HCT116 (cell line): ENCODE results near the gene CNKSR3.

Source experiments
- CEBPB ChIP-seq: IDR thresholded peaks from 2 replicates; pipeline ENCODE4 v1.6.1; 2012; ENCODE audit warnings: low read depth
- EZH2phosphoT487 ChIP-seq: fragments of 200-600 bp; IDR thresholded peaks from 2 replicates; pipeline ENCODE4 v1.6.1; 2018; ENCODE audit warnings: antibody characterized with exemption, borderline replicate concordance
- FOSL1 ChIP-seq: IDR thresholded peaks from 2 replicates; pipeline ENCODE4 v1.6.1; 2012; ENCODE audit warnings: low read depth
- JUND ChIP-seq: IDR thresholded peaks from 2 replicates; pipeline ENCODE4 v1.6.1; 2012
- POLR2A ChIP-seq: IDR thresholded peaks from 2 replicates; pipeline ENCODE4 v1.7.0; 2011; ENCODE audit warnings: borderline replicate concordance; ENCODE audit not compliant: insufficient read depth, insufficient read length; ENCODE audit errors: extremely low read depth
- POLR2AphosphoS5 ChIP-seq: IDR thresholded peaks from 2 replicates; pipeline ENCODE4 v1.6.1; 2011; ENCODE audit warnings: mild to moderate bottlenecking, low read depth, low read length, moderate library complexity
- SIN3A ChIP-seq: IDR thresholded peaks from 2 replicates; pipeline ENCODE4 v1.6.1; 2012; ENCODE audit warnings: low read depth
- YY1 ChIP-seq: IDR thresholded peaks from 2 replicates; pipeline ENCODE4 v1.6.1; 2011; ENCODE audit warnings: low read length, low read depth, moderate library complexity, mild to moderate bottlenecking; ENCODE audit not compliant: insufficient replicate concordance; ENCODE audit errors: extremely low read depth
- ZNF274 ChIP-seq: fragments of 200-500 bp; sonication (Bioruptor generic); IDR thresholded peaks from 2 replicates; pipeline ENCODE4 v1.6.1; 2014; ENCODE audit warnings: mild to moderate bottlenecking, low read depth, low read length, inconsistent platforms
- TF ChIP-seq, protein P1 (sequence below), 3 experiments: fragments of 200-600 bp in 1 of 3; sonication (generic) in 1 of 3; IDR thresholded peaks in 2 of 3; conservative IDR thresholded peaks in 1 of 3; 2 replicates each; pipeline ENCODE4 v1.5.1; 2012 to 2017; ENCODE audit warnings: low read depth in 2 of 3, low read length in 2 of 3, antibody characterized with exemption in 1 of 3, borderline replicate concordance in 1 of 3, control low read depth in 1 of 3, mild to moderate bottlenecking in 1 of 3, mixed read lengths in 1 of 3, mixed run types in 1 of 3, moderate library complexity in 1 of 3; ENCODE audit not compliant: insufficient read depth in 1 of 3

DNA sequence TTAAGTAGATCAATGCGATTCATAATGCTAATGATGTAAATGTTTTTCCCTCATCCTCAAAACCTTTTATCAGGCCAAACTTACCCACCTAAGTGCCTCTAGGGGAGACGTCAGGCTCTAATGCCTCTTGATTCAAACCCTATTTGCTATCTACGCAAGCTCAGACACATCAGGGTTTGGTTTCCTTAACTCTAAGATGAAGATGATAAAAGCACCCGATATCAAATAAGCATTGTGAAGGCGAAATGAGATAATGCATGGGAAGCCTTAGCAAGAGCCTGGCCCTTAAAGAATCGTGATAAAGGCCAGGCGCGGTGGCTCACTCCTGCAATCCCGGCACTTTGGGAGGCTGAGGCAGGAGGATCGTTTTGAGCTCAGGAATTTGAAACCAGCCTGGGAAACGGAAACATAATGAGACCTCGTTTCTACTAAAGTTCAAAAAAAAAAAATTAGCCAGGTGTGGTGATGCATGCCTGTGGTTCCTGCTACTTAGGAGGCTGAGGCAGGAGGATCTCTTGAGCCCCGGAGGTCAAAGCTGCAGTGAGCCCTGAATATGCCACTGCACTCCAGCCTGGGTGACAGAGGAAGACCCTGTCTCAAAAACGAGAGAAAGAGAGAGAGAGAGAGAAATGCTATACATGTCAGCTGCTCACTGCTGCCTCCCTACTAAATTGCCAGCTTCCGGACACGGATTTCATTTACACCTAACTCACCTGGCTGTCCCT lies 13.5 kb downstream of the CNKSR3 start:
- TF ChIP-seq, protein P1, sequence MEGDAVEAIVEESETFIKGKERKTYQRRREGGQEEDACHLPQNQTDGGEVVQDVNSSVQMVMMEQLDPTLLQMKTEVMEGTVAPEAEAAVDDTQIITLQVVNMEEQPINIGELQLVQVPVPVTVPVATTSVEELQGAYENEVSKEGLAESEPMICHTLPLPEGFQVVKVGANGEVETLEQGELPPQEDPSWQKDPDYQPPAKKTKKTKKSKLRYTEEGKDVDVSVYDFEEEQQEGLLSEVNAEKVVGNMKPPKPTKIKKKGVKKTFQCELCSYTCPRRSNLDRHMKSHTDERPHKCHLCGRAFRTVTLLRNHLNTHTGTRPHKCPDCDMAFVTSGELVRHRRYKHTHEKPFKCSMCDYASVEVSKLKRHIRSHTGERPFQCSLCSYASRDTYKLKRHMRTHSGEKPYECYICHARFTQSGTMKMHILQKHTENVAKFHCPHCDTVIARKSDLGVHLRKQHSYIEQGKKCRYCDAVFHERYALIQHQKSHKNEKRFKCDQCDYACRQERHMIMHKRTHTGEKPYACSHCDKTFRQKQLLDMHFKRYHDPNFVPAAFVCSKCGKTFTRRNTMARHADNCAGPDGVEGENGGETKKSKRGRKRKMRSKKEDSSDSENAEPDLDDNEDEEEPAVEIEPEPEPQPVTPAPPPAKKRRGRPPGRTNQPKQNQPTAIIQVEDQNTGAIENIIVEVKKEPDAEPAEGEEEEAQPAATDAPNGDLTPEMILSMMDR (IDR thresholded peaks at IDR 0.05 in 2 of 3, conservative IDR thresholded peaks at IDR 0.05 in 1 of 3; ENCODE audit: borderline replicate concordance in 1 of 3, insufficient read depth in 1 of 3, low read depth in 2 of 3, low read length in 2 of 3) = no peak
- TF ChIP-seq ZNF274 (no peak), POLR2A (no peak), CEBPB (no peak), FOSL1 (no peak), POLR2AphosphoS5 (no peak), YY1 (no peak), JUND (no peak), EZH2phosphoT487 (no peak), SIN3A (no peak)
